Rectal smooth muscle tissue (tissue), 1 donor: ENCODE data around the gene MSMO1.

Source experiments
- H3K27ac ChIP-seq: one replicate; pipeline ENCODE4 v1.7.0; 2013; ENCODE audit warnings: low read depth, low read length, inconsistent platforms
- H3K27me3 ChIP-seq: one replicate; pipeline ENCODE4 v1.7.0; 2013; ENCODE audit warnings: low read length; ENCODE audit not compliant: control insufficient read depth, insufficient read depth
- H3K36me3 ChIP-seq: one replicate; pipeline ENCODE4 v1.7.0; 2013; ENCODE audit warnings: low read length; ENCODE audit not compliant: control insufficient read depth, insufficient read depth
- H3K4me1 ChIP-seq: one replicate; pipeline ENCODE4 v1.7.0; 2013; ENCODE audit warnings: low read length; ENCODE audit not compliant: control insufficient read depth, insufficient read depth
- H3K4me3 ChIP-seq: one replicate; pipeline ENCODE4 v1.7.0; 2013; ENCODE audit warnings: low read length
- H3K9ac ChIP-seq: one replicate; pipeline ENCODE4 v1.7.0; 2013; ENCODE audit warnings: low read length

Gene MSMO1

GRCh38 chr4:165385126-165385525, 57.7 kb downstream of the MSMO1 start:
- H3K36me3 ChIP-seq, result no peaks in the 10 kb centered on the region
- H3K27me3 ChIP-seq, result no peaks in the 10 kb centered on the region
- no peak overlapping the region for H3K27ac ChIP-seq
- H3K4me1 ChIP-seq, result no peaks in the 10 kb centered on the region
- no peak overlapping the region for H3K9ac ChIP-seq
- no peak overlapping the region for H3K4me3 ChIP-seq

DNA sequence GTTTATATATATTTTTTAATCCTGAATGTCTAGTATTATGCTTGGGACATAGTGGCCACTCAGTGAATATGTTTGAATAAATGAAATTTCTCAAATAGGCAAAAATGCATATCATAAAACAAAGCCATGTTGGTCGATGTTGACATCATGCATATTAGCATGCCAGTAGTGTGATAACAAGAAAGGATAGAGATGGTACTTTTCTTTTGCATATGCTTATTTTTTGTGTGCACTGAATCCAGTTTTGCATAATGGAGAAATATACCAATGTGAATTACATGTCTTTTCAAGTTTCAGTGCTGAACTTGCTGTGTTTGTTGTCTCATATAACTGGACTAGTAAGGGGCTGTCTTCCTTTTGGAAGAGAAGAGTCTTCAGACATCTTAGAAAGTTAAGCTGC, 58.9 kb downstream of the MSMO1 start:
- Histone ChIP-seq H3K9ac (no peak overlapping the region), H3K4me3 (no peak overlapping the region), H3K4me1 (no peaks in the 10 kb centered on the region), H3K27ac (no peak overlapping the region), H3K36me3 (no peaks in the 10 kb centered on the region), H3K27me3 (no peaks in the 10 kb centered on the region)

DNA sequence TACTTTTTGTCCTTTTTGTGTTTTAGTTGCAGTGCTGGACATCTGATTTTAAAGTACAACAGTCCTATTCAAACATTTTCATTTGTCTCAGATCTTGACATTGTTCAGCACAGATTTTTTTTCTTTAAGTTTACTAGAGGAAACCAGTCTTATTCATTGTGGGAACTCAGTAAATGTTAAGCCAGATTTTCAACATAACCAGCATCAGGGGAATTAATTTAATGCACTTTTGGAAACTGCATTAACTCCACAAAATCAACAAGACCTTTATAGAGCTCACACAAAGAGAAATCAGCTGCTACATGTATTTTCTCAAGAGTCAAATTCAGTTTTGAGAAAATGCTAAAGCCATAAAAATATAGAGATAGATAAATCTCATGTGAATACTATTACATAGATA, 61.3 kb downstream of the MSMO1 start:
- H3K27me3 ChIP-seq, result no peaks in the 10 kb centered on the region
- H3K9ac ChIP-seq, result no peak overlapping the region
- H3K4me1 ChIP-seq, result no peaks in the 10 kb centered on the region
- H3K27ac ChIP-seq, result no peak overlapping the region
- no peak overlapping the region for H3K4me3 ChIP-seq
- H3K36me3 ChIP-seq, result no peaks in the 10 kb centered on the region
